Smooth muscle cell of the pulmonary artery (primary cell): Measurements from ENCODE around the gene RGS3. TPM values are rescaled to one million over a fixed set of nuclear protein-coding genes. Genes with fewer than 3 reads are reported as not detected.

ENCODE experiments used
- total RNA-seq: library from RNA; depleted of rRNA; stranded (reverse); fragments of >200 nt; gene quantifications from 2 replicates; pipeline ENCODE4 v1.2.3, GENCODE V29; 2014

RGS3 gene
- 98.1 and 101 TPM in 2 replicates for total RNA-seq

DNA sequence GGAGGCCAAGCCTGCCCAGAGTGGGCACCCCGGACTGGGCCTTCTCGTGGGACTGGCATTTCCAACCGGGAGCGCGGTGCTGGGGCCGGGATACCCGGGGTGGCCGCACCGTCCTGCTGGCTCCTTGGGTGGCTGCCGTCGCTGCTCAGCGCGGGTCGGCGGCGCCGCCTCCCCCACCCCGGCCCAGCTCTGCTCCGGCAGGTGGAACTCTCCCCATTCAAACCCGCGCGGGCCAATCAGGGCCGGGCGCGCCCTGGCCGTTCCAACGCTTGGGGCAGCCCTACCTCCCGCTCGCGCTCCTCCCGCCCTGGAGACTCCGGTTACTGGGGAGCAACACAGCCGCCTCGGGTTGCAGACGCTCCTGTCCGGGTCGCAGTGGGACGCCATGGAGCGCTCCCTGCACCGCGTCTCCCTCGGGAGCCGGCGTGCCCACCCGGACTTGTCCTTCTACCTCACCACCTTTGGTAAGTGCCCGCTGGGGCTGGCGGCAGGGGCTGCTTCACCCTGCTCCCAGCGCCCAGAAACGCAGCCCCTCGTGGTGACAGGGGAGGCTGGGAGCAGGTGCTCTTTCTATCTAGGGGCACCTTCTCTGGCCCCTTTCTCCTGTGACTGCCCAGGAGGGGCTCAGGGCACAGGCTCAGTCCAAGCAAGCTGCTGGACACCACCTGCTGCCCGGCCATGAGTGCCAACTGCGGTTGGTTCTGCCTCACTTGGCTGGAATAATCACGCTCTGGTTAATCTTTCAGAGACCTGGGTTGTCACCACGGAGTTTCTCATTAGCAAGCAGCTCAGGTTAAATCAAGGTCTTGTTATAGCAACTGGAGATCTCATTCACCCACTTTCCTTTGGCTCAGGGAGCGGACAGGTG lies at the start of gene RGS3:
Gene RGS3, plus strand, starts transcription at position 310 of the 868 bp plus-strand sequence. Its CDS starts 76 bp downstream, at position 386.

Other genes starting within 250 kb of the RGS3 start
- gene FKBP15, start 242.4 kb upstream of the RGS3 start, total RNA-seq: 21.7 and 24.9 TPM in 2 replicates
- 34.3 and 41.9 TPM in 2 replicates for gene SLC31A1, start 242.2 kb upstream of the RGS3 start, total RNA-seq
- 16.0 and 27.3 TPM in 2 replicates for gene CDC26, start 188.2 kb upstream of the RGS3 start, total RNA-seq
- 28.2 and 32.5 TPM in 2 replicates for gene PRPF4, start 188.1 kb upstream of the RGS3 start, total RNA-seq
- gene RNF183, start 160.4 kb upstream of the RGS3 start, total RNA-seq: not detected in 2 replicates
- gene WDR31, start 123.5 kb upstream of the RGS3 start, total RNA-seq: 3.9 and 5.0 TPM in 2 replicates
- gene BSPRY, start 114.2 kb upstream of the RGS3 start, total RNA-seq: 0.07 TPM in 1 of 2 replicates, not detected in the other
- 9.3 and 9.6 TPM in 2 replicates for gene HDHD3, start 86.7 kb upstream of the RGS3 start, total RNA-seq
- 46.7 and 48.6 TPM in 2 replicates for gene ALAD, start 62.4 kb upstream of the RGS3 start, total RNA-seq
- gene POLE3, start 53.1 kb upstream of the RGS3 start, total RNA-seq: 24.7 and 24.8 TPM in 2 replicates
- gene C9orf43, start 53.0 kb upstream of the RGS3 start, total RNA-seq: 0.13 and 0.69 TPM in 2 replicates